Raji (cell line): ENCODE data around the gene MMP24OS.
A peak's percentile ranks its signal among the peaks of the same experiment; 100 is the strongest.

Source experiments
- POLR2A ChIP-seq: IDR thresholded peaks from 2 replicates; pipeline ENCODE4 v1.6.1; 2011; ENCODE audit warnings: low read depth, low read length, control low read depth; ENCODE audit not compliant: insufficient read depth

The MMP24OS gene

DNA sequence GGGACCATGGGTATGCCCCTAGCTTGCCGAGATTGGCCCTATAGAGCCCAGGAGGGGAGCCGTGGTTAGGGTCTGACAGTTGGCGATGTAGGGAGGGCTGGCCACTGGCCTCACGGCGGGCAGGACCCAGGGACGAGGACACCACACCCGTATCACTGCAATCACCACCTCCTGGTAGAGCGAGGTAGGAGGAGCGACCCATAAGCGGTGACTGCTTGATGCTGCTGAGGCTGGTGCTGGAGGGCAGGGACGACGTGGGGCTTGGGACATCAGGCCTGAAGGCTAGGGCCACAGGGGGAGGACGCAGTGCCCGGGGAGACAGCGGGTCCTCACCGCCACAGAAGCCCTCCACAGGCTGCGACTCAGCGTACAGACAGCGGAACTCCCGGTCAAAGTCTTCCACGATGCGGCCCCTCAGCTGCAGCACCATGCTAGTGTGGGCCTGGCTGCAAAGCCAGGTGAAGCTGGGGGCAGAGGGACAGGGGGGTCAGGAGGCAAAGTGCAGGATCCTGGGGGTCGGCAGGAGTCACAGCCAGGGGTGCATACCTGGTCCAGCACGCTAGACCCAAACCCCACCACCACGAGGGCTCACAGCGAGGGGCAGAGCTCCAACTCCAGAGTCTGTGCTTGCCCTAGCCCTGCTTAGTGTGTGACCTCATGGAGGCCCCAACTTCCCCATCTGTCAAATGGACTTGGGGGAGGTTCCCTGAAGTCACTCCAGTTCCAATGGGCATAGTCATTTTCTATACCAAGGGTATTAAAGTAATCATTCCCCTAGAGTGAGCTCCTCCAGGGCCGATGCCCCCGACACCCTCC, 9.8 kb upstream of the MMP24OS start:
- TF ChIP-seq POLR2A = no peak

DNA sequence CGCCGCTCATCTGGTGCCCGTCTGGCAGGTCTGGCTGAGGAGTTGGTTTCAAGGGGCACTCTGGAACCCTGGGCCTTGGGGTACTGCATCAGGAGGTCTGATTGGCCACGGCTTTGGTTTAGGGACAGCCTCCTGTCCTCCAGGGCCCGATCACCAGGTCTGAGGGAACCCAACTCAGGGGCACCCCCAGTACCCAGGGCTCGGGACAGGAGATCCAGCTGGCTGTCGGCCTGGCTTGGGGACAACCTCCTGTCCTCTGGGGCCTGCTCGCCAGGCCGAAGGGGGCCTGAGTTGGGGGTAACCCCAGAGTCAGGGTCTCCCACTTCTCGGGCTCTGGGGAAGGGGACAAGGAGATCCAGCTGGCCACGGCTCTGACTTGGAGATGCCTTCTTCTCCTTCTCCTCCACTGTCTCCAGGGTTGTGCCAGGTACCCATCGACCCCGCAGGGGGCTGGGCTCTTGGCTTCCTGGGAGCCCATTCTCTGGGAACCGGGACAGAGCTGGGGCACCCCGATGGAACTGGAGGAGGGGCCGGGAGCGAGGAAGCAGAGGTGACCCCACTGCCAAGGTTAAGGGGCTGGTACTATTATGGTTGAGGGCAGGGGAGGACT, 9.1 kb upstream of the MMP24OS start:
- no peak for TF ChIP-seq POLR2A

DNA sequence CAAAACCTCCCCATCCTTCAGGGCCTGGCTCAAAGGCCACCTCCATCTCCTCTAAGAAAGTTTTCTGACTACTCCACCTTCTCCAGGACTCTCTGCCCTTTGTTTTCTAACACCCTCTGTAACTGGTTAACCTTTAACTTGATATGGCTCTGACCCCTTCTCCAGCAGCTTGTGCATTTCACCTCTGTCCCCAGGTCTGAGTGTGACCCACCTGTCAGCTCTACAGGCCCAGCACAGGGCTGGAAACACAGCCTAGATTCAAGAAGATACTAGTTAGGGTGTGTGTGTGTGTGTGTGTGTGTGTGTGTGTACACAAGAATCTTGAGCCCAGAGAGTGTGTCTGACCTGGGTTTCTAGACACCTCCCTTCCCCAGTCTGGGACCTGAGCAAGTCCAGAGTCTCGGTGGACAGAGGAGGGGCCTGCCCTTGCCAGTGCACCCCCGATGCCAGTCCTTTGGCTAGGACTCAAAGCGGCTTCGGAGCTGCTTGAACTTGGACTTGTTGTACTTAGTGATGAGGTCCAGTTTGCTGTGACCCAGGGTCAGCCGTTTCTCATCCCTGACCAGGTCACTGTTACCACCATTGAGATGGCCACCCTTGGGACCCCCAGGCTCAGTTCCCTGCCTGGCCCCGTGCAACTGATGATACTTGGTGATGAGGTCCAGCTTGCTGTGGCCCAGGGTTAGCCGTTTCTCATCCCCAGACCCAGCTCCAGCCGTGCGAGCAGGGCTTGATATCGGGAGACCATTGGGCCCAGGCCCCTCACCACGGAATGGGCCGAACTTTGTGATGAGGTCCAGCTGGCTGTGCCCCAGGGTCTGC, 8.4 kb upstream of the MMP24OS start:
- TF ChIP-seq POLR2A = no peak

DNA sequence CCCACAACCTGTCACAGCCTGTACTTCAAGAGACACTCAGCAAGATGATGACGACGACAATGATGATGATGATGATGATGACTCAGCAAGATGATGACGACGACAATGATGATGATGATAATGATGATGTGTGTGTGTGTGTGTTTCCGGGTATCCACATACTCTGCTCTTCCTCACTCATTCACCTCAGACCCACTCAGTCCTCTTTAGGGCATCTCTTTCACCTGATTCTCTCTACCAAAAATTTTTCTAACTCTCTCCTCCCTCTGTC, 7.8 kb upstream of the MMP24OS start:
- TF ChIP-seq POLR2A = no peak

DNA sequence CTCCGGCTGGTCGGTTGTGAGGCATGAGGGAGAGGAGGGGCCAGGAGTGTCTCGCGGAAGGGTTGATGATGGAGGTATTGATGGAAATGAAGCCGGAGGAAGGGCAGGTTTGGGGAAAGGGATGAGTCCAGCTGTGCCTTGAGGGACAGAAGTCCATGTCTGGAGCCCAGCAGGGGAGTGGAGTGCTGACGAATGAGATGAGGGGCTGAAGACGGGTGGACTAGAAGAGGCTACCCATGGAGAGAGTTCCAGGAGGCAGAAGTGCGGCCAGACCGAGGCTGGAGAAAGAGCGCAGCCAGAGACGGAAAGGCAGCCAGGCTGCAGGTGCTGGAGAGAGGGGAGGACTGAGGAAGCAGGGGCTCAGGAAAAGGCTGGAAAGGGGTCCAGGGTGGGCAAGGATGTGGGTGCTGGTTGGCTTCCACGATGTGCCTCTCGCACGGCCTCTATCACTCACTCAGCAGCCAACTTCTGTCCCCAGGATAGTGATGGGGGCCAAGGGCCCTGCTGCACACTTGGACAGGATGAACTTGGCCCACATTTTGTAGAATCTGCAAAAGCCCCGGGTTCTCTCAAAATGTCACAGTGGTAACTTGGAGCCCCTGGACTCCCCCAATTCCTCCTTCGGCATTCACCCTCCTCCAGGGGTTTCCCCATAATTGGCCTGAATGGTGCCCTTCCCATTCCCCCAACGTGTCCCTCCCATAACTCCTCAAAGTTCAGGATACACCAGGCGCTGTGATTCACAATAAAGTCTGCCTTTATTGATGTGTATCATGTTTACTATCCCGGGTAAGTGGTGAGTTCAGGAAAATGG, 7.3 kb upstream of the MMP24OS start:
- TF ChIP-seq POLR2A = no peak

DNA sequence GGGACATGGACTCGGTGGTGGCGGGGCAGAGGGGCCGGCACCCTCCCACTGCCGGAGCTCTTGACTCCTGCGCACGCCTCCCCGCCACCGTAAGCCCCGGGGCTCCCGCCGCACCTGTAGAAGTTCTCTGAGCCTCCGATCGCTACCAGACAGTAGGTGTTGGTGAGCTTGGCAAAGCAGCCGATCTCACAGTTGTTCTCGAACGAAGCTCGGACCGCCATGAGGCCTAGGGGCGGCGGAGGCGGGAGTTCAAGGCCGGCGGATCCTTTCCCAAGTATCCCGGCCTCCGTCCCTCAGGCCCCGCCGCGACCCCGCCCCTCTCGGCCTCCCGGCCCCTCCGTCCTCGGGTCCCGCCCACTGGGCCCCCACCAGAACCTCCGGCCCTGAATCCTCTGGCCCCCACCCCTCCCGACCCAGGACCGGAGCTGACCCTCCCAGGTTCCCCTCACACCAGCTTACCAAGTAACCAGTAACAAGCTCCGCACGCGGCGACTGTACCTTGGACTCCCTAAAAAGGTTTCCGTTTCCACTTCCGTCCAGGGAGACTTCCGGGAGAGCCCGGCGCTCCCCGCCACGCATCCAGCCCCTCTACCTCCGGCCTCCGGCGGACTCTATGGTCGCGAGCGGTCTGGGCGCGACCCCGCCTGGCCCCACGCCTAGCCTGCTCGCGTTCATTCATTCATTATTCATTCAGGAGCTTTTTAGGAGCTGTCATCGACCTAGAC, 6.5 kb upstream of the MMP24OS start, which contains the start of gene EIF6:
Gene EIF6, minus strand, starts transcription at position 506 of the 725 bp plus-strand sequence. Its CDS starts 285 bp downstream, at position 221.
- TF ChIP-seq POLR2A = peak; percentile 83

DNA sequence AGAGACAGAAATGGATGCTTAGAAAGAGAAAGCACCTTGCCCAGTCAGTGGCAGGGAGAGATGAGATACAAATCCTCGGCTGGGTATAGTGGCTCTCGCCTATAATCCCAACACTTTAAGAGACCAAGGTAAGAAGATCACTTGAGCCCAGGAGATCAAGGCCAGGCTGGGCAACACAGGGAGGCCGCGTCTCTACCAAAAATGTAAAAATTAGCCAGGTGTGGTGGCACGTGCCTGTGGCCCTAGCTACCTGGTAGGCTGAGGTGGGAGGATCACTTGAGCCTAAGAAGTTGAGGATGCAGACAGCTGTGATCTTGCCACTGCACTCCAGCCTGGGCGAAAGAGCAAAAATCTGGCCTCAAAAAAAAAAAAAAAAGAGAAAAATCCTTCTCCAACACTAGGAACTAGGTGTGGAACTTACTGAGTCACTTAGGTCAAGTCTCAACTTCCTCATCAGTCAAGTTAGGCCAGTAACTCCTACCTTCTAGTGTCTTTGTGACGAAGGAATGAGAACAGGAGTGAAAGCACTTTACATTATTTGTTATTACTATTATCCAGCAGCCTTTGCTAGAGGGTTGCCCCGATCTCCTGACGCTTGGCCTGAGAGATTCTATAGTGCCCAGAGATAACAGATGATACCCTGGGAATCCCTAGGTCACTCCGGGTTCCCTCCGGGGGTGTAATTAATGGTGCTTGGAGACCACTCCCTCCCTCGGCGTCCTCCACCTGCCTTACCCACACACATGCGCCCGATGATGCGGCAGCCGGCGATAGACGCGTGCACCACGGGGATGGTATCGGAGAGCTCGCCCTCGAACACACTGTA, 5.7 kb upstream of the MMP24OS start:
- TF ChIP-seq POLR2A = no peak

DNA sequence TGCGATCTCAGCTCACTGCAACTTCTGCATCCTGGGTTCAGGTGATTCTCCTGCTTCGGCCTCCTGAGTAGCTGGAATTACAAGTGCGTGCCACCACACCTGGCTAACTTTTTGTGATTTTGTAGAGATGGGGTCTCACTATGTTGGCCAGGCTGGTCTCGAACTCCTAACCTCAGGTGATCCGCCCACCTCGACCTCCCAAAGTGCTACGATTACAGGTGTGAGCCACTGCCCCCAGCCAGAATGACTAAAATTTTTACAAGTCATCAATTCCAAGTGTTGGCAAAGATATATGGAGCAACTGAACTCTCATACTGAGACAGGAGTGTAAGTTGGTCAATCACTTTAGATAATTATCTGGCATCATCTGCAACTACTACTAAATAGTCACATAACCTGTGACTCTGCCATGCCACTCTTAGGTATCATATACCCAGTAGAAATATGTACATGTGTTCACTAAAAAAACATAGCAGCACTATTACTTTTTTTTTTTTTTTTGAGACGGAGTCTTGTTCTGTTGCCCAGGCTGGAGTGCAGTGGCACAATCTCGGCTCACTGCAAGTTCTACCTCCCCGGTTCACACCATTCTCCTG, 3.7 kb upstream of the MMP24OS start:
- no peak for TF ChIP-seq POLR2A

DNA sequence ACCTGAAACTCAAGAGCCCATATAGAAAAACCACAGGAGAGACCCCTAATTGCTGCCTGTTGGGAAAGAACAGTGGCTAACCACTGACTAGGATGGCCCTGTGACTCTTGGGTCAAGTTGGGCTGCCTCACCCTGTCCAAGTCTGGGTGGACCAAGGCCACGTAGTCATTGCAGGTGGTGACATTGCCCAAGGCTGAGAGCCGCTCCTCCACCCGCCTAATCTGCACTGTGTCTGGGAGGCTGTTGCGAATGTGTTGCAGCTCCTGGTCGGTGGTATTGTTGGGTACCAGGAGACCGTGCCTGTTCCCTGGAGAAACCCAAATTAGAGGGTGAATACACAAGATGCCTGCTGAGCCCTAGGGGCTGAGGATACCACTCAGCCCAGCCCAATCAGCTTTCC, 2.6 kb upstream of the MMP24OS start:
- TF ChIP-seq POLR2A = no peak

DNA sequence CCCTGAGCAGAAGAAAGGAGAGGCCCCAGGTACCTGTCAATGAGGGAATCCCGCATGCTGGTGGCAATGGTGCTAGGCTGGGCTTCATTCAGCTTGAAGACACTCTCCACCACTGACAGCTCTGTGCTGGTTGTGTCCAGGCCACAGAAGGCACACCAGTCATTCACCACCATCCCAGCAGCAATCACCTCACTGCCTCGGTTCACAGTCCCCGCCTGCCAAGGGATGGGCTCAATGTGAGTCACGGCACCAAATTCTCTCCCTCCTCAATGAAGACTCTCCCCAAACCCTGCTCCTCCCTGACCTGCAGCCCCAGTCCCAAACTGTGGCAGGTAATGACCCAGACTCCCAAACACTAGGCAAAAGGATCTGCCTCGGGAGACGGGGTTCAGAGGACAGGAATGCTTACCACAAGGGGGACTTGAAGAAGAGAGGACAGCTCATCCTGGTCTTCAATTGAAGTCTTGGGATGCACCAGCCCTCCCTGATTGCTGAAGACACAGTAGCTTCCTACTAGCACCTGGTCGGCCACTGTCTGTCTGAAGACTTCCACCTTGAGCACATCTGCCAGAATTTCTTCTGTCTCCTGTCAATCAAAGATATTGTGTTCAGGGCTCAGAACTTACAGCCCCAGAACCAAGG, 1.7 kb upstream of the MMP24OS start:
- TF ChIP-seq POLR2A = no peak

DNA sequence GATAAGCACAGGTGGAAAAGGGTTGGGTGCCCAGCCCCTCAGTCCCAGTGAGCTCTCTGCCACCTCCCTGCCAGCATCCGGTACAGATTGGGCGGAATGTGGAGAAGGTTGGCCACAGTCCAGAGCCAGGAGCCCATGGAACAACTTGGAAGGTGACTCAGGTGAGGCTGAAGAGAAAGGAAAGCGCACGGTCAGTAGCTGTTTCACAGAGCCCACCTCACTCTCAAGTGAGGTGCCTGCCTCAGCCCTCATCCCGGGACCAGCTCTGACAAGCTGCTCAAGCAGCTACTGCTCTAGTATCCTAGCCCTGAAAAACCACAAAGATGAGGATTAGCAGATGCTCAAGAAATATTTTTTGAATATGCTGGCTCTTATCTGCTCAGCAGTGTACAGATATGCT, 1.1 kb upstream of the MMP24OS start:
- no peak for TF ChIP-seq POLR2A

DNA sequence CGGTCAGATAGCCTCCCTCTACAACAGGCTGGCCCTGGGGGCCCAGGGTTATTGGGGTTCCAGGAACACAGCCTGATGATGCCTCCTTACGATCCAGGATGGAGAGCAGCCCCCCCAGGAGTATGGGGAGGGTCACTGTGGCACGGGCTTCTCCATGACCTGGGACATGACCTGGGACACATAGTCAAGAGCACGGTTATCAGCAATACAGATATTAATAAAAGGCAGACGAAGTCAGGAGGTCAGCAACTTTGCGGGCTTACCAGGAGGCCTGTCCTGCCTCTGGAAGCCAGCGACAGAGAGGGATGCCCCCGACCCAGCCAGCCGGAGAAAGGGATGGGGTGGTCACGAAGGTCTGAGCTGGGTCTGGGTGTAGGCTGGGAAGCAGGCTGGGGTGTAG, 795 bp downstream of the MMP24OS start:
- no peak for TF ChIP-seq POLR2A

DNA sequence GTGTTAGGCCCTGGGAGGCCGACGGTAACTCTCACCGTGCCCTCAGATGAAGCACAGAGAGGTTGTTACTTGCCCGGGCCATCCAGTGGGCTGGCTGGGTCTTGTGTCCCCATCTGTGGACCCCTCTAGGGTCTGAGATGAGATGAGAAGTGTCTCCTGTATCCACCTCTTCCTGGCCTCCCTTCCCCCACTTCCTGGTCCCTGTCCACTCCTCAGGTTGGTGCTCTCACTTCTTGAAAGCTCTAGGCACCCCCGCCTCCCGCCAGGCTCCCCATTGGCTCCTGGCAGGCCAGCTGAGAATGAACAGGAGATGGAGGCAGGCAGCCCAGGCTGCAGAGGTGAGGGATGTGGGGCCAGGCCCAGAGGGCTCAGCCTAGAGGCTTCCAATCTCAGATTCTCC, 1.5 kb downstream of the MMP24OS start:
- TF ChIP-seq POLR2A = no peak
